GM19351 (cell line): Measurements from ENCODE around the gene RHOXF2.

ENCODE experiments used
- ATAC-seq: cut with Tn5 transposase; IDR thresholded peaks from one replicate; pipeline ENCODE4 v1.9.1; 2021; ENCODE audit warnings: mild to moderate bottlenecking, moderate library complexity; ENCODE audit not compliant: unreplicated experiment

Gene RHOXF2

GRCh38 chrX:120196626-120197283 lies 38.3 kb downstream of the RHOXF2 start:
- ATAC-seq, result peak; percentile 40

- no peak for ATAC-seq
These were observed 42.4 kb downstream of the RHOXF2 start for GRCh38 chrX:120200851-120201250.

GRCh38 chrX:120205816-120206753 lies 47.7 kb downstream of the RHOXF2 start:
- no peak for ATAC-seq

- ATAC-seq, result no peak
These were observed 48.7 kb downstream of the RHOXF2 start for GRCh38 chrX:120207009-120207605.

GRCh38 chrX:120213438-120214265 lies 55.2 kb downstream of the RHOXF2 start:
- peak; percentile 84 for ATAC-seq
